Effector memory CD4-positive, alpha-beta T cell (primary cell): ENCODE results near the gene PLEKHM3.
"Not testable (repeated sequence)": the region's sequence is repeated elsewhere in the genome, so short reads cannot be mapped to it uniquely, and the experiment has no call there.

ENCODE experiments used
- DNase-seq, 3 donors: peaks; one replicate each; pipeline ENCODE4 v3.0.0-alpha.2; 2020
- H3K27ac ChIP-seq: 2 replicates; pipeline ENCODE4 v1.7.0; 2013; ENCODE audit warnings: mild to moderate bottlenecking, low read length, moderate library complexity; ENCODE audit not compliant: insufficient read depth, poor library complexity, severe bottlenecking
- H3K27me3 ChIP-seq: replicated peaks from 2 replicates; pipeline ENCODE4 v1.7.0; 2013; ENCODE audit warnings: mild to moderate bottlenecking, low read length; ENCODE audit not compliant: insufficient read depth, control insufficient read depth, poor library complexity, severe bottlenecking
- H3K36me3 ChIP-seq: 2 replicates; pipeline ENCODE4 v1.7.0; 2013; ENCODE audit warnings: mild to moderate bottlenecking, low read length, moderate library complexity; ENCODE audit not compliant: control insufficient read depth, insufficient read depth
- H3K4me1 ChIP-seq: 2 replicates; pipeline ENCODE4 v1.7.0; 2013; ENCODE audit warnings: low read length, mild to moderate bottlenecking; ENCODE audit not compliant: control insufficient read depth, insufficient read depth, poor library complexity, severe bottlenecking
- H3K4me3 ChIP-seq: 2 replicates; pipeline ENCODE4 v1.7.0; 2013; ENCODE audit warnings: low read length, low read depth, mild to moderate bottlenecking; ENCODE audit not compliant: insufficient read depth, poor library complexity, severe bottlenecking
- H3K9me3 ChIP-seq: 2 replicates; pipeline ENCODE4 v1.7.0; 2013; ENCODE audit warnings: mild to moderate bottlenecking, low read length, moderate library complexity; ENCODE audit not compliant: control insufficient read depth

The PLEKHM3 gene

DNA sequence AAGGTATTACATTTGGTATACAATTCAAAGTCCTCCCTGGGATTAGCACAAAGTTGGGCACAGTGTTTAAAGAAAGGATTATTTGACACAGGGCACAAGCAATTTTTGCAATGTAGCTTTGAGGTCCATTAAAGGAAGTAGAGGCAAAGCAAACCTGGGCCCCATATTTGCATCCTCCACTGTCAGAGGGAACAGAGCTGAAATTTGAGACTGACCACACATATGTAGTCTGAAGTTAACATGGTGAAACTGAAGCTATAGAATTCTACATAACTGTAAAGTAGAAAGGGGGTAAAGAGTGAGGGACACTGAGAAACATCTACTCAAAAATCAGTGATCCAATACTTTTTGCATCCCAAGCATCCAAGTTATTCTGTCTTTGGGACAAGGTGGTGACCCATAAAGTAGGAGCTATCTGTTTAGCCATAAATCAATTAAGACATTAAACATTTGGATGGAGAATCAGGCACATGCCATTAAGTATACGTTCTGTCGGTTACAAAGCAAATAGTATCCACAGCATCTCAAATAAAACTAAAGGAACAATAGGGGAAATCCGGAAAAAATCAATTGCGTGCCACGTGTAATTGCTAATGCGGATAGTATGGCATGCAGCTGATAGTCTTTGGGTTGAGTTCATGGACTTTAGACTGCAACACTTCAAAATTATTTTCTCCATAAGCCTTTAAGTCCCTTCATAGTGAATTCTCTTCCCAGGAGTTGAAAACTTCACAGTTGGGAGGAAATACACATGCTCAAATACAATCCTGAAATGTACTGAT, 72.6 kb downstream of the PLEKHM3 start:
- DNase-seq: no peak
- Histone ChIP-seq H3K27ac (no peak overlapping the region), H3K4me1 (no peaks in the 10 kb centered on the region), H3K27me3 (no peaks in the 10 kb centered on the region), H3K36me3 (no peaks in the 10 kb centered on the region), H3K4me3 (no peak overlapping the region), H3K9me3 (no peaks in the 10 kb centered on the region)

DNA sequence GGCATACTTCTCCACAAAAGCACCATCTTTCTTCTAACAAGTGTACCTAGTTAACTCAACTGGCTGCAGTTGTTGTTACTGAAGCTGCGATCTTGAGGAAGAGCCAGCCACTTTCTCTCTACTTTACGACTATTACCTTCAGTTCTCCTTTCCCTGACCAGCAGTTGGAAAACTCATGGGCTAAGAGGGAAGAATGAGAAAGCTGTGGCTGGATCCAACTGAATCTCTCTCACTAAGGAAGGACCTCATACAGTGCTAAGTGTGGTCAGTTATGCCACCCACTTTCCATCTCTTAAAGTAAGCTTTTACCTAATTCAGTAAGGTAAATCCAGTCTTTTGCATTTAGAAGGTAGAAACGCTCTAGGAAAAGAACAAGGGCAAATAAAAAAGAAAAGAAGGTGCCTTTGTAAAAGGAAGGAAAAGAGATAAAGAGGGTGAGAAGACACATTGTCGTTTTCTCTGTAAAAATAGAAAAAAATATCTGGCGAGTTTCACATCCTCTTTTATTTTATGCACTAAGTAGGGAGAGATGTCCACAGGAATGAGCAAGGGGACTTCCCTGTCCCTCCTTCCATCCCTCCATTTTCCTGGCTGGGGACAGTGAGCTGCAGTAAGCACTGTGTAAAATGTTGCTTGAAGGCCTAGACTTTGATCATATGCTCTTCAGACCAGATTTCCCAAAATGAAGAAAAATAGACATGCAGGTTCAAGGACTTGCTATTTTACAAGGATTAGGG, 73.4 kb downstream of the PLEKHM3 start:
- H3K27me3 ChIP-seq: no peaks in the 10 kb centered on the region
- DNase-seq: no peak
- no peaks in the 10 kb centered on the region for H3K9me3 ChIP-seq
- no peak overlapping the region for H3K27ac ChIP-seq
- H3K4me1 ChIP-seq: no peaks in the 10 kb centered on the region
- H3K36me3 ChIP-seq: no peaks in the 10 kb centered on the region
- no peak overlapping the region for H3K4me3 ChIP-seq

DNA sequence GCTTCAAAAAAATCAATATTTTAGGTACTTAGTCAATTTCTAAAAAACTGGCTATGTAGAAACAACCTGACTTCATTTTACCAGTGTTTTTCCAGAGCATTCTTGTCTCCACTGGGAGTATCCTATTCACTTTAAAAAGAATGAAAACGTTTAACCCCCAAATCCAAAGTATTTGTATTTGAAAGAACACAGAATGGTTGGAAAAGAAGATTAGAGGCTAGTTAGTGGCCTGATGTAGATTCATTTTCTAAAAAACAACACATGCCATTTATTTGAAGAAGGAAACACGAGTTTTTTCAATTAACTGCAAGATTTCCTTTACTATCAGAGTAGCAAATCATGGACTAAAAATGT, 74.6 kb downstream of the PLEKHM3 start:
- Histone ChIP-seq H3K4me3 (no peak overlapping the region), H3K36me3 (no peaks in the 10 kb centered on the region), H3K9me3 (no peaks in the 10 kb centered on the region), H3K27me3 (no peaks in the 10 kb centered on the region), H3K27ac (no peak overlapping the region), H3K4me1 (no peaks in the 10 kb centered on the region)
- DNase-seq: no peak

DNA sequence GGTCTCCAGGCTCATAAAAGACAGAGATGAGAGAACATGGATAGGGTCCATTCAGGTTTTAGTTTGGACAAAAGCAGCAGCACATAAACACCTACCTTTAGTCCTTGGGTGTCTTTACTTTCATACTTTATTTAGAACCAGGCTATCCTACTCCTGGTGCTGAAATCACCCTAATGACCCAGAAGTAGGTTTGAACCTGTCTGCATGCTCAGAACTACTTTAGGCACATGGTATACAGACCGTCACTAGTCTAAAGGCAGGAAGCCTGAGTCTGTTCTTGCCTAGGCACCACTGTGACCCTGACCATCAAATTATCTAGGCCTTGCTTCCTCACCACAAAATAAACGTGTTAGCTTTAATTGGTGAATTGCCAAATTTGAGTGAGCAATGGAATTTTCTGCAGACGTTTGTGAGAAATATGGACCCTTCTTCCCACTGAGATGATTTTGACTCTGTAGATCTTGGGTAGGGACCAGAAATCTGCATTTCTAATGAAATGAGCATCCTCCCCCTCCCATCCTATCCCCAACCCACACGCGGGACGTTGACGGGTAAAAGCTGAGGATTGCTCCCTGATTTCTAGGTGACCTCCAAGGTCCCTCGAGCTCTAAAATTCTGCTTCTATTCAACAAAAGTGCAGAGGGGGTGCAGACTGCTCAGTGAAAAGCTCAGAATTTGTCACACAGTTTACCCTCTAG, 75.1 kb downstream of the PLEKHM3 start:
- no peak overlapping the region for H3K27ac ChIP-seq
- H3K36me3 ChIP-seq: no peaks in the 10 kb centered on the region
- no peak overlapping the region for H3K4me3 ChIP-seq
- H3K9me3 ChIP-seq: no peaks in the 10 kb centered on the region
- no peaks in the 10 kb centered on the region for H3K27me3 ChIP-seq
- no peak for DNase-seq
- no peaks in the 10 kb centered on the region for H3K4me1 ChIP-seq

DNA sequence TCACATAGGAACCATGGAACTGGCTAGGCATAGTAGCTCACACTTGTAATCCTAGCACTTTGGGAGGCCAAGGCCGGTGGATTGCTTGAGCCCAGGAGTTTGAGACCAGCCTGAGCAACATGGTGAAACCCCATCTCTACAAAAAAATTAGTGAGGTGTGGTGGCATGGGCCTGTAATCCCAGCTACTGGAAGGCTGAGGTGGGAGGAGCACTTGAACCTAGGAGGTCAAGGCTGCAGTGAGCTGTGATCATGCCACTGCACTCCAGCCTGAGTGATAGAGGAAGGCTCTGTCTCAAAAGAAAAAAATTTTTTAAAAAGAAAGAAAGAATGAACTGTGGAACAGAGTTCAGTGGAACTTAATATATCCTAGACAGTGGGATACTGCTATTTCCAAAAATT, 76.1 kb downstream of the PLEKHM3 start:
- not testable (repeated sequence) for H3K27me3 ChIP-seq, DNase-seq, H3K27ac ChIP-seq, H3K4me3 ChIP-seq, H3K36me3 ChIP-seq, H3K9me3 ChIP-seq, H3K4me1 ChIP-seq

DNA sequence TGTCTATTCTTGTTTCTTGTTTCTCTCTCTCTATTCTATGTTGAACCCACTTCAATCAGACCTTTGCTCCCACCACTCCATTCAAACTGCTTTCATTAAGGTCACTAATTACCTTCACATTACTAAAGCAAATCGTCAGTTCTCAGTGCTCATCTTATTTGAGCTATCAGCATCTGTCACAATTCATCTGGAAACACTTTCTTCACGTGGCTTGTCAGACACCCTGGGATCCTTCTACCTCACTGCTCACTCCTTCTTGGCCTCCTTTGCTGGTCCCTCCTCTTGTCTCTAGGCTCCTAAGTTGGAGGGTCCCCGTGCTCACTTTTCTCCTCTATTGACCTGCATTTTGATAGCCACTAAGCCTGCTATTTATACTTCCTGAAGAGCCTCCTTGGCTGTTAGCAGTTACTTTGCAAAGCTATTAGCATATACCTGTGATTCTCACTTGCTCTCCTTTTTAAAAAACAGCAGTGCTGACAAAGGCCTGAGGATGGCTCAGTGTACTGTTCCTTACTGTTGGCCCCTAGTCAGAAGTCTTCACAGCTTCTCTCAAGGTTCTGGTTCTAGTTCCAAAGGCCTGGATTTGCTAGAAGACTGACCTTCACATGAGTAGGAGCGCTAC, 80.2 kb downstream of the PLEKHM3 start:
- Histone ChIP-seq H3K4me1 (no peaks in the 10 kb centered on the region), H3K36me3 (no peaks in the 10 kb centered on the region), H3K4me3 (no peak overlapping the region), H3K9me3 (no peaks in the 10 kb centered on the region), H3K27me3 (no peaks in the 10 kb centered on the region), H3K27ac (no peak overlapping the region)
- DNase-seq: no peak

DNA sequence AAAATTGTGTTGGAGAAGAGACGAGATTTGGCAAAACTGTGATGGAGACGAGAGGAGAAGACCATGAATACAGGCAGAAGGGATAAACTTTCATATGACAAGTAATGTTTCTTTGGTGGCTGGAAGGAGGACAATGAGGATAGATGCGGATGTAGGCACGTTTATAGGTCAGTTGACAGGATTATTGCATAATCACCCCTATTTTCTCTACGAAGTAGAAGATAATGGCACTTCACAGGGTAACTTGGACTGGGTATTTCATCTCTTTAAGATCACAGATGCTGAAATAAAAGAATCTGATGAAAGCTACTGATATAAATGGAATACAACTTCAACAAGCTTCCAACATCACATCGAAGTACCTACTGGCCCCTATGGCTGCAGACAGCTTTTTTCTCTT, 81.0 kb downstream of the PLEKHM3 start:
- DNase-seq: no peak

DNA sequence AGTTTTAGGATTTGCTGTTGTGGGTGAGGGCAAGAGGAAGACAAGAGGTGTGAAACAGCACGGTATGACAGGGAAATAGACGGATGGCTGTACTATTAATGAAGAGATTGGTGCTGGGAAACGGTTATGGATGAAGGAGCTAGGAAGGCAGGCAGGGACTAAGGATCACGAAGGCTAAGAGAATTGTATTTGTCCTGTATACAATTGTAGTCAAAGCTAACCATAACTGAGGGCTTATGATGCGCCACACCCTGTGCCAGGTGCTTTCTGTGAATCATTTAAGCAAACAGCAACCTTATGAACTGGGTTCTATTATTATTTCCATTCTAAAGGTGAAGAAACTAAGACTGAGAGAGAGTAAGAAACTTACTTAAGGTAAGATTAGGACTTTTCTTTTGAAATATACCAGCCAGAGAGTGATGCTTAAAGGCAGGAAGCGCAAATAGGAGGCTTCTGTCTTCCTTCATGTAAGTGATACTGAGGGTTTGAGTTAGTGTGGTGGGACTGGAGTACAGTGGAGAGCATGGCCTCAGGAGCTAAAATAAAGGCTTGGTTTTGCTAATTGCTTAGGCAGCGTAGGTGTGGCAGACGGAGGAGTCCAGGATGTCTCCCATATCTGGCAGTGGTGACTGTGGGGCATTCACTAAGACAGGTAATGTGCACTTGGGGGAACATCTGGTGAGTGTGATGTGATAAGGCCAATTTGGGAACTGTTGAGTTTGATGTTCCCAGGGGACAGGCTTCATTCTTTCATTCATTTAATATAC, 85.8 kb downstream of the PLEKHM3 start:
- H3K4me1 ChIP-seq: no peaks in the 10 kb centered on the region
- H3K27me3 ChIP-seq: no peaks in the 10 kb centered on the region
- no peak overlapping the region for H3K4me3 ChIP-seq
- no peaks in the 10 kb centered on the region for H3K9me3 ChIP-seq
- H3K27ac ChIP-seq: no peak overlapping the region
- H3K36me3 ChIP-seq: no peaks in the 10 kb centered on the region
- DNase-seq: no peak

More for the DNA sequence above, 81.0 kb downstream of the PLEKHM3 start:
- Histone ChIP-seq H3K4me3 (no peak overlapping the region), H3K27me3 (no peaks in the 10 kb centered on the region), H3K36me3 (no peaks in the 10 kb centered on the region), H3K27ac (no peak overlapping the region), H3K9me3 (no peaks in the 10 kb centered on the region), H3K4me1 (no peaks in the 10 kb centered on the region)

DNA sequence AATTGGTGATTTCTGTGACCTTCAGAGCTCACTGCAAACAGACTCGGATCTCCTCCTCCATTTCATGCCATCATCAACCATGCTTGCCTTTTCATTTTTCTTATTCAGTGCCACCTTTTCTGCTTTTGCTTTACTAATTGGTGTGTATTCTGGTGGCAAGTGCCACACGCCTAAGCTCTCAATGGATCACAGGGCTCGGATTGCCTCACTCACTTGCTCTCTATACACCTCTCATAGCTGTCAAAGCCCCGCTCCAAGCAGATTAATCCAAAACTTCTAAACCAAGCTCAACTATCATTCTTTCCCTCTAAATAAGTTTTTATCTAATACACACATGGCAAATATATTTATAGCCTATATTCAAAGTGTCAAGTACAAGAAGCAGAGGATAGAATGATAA, 86.4 kb downstream of the PLEKHM3 start:
- DNase-seq: no peak
- no peaks in the 10 kb centered on the region for H3K4me1 ChIP-seq
- H3K9me3 ChIP-seq: no peaks in the 10 kb centered on the region
- no peaks in the 10 kb centered on the region for H3K36me3 ChIP-seq
- H3K4me3 ChIP-seq: no peak overlapping the region
- no peaks in the 10 kb centered on the region for H3K27me3 ChIP-seq
- H3K27ac ChIP-seq: no peak overlapping the region
